Measurements from ENCODE around the gene FGD5.
A peak's percentile ranks its signal among the peaks of the same experiment; 100 is the strongest.

Gene FGD5

DNA sequence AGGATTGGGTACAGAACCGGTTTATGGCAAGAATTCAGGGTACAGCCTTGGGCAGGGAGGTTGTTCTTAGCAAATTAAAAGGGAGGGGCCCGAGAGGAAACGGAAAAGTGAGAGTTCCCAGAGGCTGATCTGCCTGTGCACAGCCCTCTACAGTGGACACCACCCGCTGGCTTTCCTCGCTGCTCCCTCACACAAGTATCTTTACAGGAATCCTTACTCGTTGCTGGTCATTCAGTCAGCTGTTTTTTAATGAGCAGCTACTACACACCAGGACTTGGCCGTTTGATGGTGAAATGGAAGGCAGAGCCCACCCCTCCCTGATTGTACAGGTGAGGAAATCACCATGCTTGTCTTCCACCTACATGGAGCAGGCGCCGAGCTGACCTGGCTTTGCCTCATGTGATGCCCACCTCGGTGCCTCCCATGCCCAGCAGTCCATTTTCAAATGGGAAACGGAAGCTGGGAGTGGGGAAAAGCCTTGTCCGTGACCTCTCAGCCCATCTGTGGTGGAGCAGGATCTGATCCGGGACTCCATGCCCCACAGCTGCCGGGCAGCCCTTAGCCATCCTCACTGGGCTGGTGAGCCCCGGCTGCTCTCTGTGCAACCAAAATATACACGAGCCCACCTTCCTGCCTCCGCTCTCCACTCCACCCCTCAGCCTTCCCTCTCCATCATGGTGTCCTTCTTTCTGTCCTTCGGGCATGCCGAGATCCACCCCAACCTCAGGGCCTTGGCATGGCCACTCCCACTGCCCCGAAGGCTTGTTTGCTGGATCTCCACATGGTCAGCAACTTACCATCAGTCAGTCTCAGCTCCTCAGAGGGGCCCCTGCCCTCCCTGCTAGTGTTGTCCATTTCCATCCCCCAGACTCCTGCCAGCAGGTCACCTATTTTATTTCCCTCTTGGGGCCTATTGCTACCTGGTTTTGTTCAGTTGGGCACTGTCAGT is 33.3 kb upstream of the FGD5 start:
- DNase-seq = no peak

DNA sequence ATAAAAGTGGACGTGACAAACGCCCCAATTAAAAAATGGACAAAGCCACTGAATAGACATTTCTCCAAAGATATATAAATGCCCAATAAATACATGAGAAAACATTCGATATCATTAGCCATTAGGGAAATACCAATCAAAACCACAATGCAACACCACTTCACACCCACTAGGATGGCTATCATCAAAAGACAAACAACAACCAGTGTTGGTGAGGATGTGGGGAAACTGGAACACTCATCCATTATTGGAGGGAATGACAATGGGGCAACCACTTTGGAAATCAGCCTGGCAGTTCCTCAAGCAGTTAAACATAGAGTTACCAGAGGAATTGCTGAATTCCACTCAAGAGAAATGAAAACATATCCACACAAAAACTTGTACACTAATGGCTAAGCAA is 32.4 kb upstream of the FGD5 start:
- DNase-seq = no peak

DNA sequence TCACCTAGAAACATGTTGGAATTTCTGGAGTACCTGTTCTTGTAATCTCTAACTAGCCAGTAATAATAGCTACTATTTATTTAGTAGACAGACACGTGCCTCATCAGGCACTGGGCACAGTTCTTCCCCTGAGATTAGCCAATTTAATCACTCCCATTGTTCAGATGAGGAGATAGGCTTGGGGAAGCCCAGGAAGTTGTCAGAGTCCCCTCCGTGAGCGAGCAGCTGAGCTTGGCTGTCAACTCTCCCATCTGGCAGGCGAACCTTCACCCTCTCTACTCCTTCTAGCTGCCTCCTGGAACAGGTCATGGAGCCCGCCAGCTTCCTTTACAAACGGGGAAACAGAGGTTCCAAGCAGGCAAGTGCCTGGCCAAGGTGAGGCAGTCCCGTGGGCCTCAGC is 31.1 kb upstream of the FGD5 start:
- no peak for DNase-seq

DNA sequence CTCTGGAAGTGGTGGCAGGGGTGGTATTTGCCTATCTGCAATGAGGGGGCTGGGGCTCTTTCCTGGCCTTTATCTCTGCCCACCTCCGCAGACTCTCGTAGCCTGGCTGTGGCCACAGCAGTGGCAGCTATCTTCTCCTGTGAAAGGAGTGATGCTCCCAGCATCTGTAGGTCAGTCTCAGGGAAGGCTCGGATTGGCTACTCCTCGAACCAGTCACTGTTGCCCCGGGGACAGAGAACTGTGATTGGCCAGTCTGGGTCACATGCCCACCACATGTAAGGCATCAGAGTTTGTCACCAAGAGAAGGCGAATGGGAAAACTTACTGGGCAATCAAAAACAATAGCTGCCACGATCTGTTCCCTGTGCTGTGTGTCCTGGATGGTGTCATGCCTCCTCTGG is 30.1 kb upstream of the FGD5 start:
- DNase-seq = no peak

DNA sequence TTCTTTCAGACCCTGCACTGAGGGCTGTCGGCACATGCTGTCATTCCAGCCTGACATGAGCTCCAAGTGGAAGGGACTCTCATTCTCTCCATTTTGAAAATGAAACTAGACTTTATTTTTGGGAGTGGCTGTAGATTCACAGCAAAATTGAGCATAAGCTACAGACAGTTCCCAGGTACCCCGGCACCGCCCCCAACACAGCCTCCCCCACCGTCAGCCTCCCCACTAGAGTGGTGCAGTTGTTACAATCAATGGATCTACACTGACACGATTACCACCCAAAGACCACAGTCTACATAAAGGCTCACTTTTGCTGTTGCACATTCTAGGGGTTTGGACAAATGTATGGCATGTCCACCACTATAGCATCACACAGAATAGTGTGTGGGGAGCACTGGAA is 29.5 kb upstream of the FGD5 start:
- no peak for DNase-seq

DNA sequence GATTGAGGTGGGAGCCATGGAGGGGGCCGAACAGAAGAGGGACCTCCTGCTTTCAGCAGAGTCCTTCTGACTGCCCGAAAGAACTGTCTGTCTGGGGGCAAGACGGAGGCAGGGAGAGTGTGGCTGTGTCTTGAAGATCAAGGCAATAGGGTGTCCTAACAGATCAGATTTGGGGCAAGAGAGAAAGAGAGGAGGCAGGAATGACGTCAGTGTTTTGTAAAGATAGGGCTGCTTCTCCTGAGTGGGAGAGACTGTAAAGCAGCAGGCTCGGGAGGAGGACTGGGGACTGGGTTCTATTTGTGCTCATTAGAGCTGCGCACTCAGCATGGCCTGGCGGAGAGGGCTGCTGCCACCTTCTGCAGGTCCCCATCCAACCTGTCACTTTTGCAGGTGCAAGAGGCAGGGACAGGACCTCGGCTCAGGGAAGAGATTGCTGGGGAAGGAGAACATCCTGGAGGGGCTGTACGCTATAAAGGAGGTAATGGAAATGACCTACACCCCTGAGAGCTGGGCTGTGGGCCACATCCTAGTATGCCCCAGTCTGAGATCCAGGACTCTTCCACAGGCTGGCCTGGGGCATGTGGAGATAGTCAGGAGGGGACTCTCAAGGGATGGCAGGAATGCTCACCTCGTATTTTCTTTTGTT is 29.0 kb upstream of the FGD5 start:
- DNase-seq = no peak

DNA sequence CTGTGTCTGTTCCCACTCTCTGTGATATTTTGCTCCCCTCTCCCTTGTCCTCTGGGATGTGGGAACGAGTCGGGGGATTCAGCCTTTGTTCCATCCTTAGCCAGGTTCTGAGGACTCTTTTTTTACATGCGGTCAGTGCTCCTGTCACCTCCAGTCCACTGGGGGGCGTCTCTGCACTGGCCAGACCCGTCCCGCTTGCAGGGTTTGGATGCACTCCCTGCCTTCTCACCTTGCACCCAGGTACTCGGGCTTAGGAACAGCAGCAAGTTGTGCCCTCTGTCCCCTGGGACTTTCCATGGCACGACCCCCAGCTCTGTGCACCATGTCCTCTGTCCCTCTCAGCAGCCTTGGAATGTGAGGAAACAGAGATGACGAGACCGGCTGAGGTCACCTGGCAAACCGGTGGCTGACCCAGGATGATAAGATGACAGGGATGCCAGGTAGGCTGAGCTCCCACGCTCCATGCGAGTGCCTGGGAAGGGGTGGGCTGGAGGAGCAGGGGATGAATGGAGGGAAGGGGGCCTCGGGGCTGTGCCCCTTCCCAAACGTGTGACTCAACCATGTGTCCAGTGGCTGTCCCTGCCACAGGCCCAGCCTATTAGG is 27.3 kb upstream of the FGD5 start:
- DNase-seq = peak; percentile 52

DNA sequence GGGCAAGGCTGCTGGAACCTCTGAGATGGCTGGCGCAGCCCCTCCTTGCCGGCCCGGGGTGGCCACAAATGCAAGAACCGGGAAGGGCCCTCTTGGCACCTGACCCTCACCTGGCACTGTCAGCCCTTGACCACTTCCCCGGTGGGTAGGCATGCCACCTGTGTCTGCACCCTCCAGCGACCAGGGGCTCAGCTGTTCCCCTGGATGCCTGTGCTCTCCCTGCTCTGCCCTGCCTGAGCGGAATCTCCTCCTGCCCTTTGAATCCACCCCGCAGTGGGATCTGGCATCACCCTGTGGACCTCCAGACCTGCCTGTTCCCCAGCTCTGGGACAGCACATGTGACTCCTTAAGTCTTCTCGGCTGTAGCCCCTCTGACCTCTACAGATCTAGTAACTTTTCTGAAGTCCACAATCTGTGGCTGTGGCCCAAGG is 26.1 kb upstream of the FGD5 start:
- no peak for DNase-seq

- DNase-seq = no peak
Measured at GRCh38 chr3:14793126-14793857, 25.5 kb upstream of the FGD5 start.

- no peak for DNase-seq
Measured at GRCh38 chr3:14793858-14794234, 24.9 kb upstream of the FGD5 start.

DNA sequence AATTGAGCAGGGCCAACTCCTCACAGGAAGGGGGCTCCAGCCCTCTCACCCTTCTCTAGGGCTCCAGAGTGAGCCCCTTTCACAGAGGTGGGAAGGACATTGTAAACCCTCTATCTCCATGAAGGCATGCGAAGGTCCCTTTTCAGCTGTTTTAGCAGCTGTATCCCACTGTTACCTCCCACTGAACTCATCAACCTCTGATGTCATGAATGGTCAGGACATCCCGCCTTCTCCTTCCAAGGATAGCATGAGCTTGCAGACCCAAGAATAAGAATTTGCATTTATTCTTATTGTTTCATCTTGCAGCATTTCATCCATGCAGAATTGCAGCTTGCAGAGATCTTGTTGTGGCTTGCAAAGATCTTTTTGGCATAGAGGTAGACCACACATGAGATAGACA is 24.3 kb upstream of the FGD5 start:
- DNase-seq = no peak

DNA sequence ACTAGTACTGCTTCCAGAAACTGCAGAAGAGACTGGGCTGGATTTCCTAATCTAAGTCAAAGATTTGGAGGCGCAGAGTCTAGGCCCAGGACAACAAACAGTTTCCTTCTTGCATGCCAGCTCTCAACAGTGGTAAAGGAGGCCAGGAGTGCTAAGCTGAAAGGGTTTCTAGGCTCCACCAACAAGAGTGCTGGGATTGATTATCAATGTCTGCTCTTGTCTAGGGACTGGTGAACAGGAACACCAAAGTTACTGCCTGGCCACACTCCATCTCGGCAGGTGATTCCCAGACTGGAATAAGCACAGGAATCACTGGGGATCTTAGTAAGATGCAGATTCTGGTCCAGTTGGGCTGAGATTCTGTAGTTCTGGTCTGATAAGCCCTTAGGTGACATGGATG is 22.8 kb upstream of the FGD5 start:
- no peak for DNase-seq

GRCh38 chr3:14796403-14797077 is 22.2 kb upstream of the FGD5 start:
- DNase-seq = no peak

- DNase-seq = no peak
Measured at GRCh38 chr3:14797731-14798130, 21.0 kb upstream of the FGD5 start.

- no peak for DNase-seq
Measured at GRCh38 chr3:14798231-14798630, 20.5 kb upstream of the FGD5 start.

- DNase-seq = no peak
Measured at GRCh38 chr3:14799146-14799545, 19.6 kb upstream of the FGD5 start.

GRCh38 chr3:14801031-14801430 is 17.7 kb upstream of the FGD5 start:
- DNase-seq = no peak

DNA sequence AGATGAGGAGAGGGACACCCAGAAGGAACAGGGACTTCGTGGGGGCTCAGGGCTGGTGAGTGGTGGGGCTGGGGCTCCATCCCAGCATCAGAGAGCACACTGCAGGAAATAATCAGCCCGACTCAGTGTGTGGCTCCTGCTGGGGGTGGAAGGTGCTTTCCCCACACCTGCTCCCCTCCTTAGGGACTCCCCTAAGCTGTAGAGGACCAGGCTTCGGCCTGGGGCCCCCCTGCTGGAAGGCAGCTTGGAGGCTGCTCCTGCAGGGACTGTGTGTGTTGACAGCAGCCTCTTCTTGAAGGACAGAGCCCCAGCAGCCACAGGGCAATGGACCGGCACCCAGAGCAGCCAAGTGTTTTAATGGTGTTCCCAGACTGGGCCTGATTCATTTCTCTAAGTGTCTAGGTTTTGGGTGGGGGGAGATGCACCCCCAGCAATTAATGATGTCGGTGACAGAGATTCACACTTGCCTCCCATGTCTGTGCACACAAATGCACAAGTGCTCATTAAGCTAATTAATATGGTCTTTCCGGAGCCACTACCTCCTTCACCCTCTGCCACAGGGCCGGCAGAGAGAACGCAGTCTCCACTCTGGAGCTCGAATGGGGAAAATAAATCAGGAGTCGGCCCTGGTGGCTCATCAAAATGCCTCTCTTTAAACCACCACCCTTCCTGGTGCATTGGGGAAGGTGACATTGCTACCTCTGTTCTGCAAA is 16.9 kb upstream of the FGD5 start:
- no peak for DNase-seq

DNA sequence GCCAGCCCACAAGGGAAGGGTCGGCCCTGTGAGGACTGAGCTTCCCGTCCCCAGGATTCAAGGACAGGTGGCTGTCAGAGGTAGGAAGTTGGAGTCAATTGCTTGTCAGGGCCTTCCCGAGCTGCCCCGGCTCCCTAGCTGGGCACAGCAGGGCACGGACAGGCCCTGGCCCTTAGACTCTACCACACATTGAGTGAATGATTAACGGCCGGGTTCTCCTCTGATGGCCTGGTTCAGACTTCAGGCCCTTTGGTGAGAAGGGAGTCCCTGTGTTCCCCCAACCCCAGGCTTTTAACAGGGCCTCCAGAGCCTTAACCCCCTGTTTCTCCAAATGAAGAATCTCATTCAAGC is 16.4 kb upstream of the FGD5 start:
- no peak for DNase-seq

DNA sequence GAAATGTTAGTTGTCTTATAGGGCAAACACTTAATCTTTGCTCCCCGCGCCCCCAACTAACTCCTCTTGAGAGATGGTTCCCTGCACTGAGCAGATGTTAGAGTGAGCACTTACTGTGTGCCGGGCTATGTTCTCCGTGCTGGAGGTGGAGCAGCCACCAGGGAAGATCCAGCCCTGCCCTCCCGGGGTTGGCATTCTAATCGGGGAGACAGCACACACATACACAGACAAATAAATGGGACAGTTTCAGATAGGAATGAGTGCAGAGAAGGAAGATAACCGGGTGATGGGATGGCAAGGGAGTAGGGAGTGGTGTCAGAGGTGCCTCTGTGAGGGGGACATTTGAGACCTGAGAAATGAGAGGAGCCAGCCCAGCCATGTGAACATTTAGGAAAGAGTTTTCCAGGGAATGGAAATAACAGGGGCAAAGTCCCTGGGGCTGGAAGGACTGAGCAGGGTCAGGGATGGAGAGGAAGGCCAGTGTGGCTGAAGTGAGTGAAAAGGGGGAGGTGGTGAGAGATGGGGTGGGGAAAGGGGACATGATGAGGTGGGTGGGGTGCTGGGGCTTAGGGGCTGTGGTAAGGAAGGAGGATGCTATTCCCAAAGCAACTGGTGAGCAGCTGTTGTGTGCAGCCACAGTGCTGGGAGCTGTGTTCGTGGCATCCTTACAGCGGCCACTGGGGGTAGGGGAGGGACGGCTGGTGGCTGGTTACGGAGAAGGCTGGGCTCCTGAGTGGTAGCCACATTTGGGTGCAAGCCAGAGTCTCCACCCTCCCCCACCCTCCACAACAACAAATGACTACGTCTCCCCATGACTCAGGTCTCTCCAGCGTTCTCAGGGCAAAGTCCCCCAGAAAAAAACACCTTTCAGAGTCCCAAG is 15.4 kb upstream of the FGD5 start:
- DNase-seq = no peak
